HG03457 (cell line): ENCODE data around the gene TMEM233.
"Not testable (repeated sequence)": the region's sequence is repeated elsewhere in the genome, so short reads cannot be mapped to it uniquely, and the experiment has no call there.

Experiments
- ATAC-seq: cut with Tn5 transposase; IDR thresholded peaks from one replicate; pipeline ENCODE4 v1.9.1; 2021; ENCODE audit warnings: moderate number of reproducible peaks; ENCODE audit not compliant: unreplicated experiment

The TMEM233 gene

GRCh38 chr12:119603767-119604166, 10.2 kb downstream of the TMEM233 start:
- ATAC-seq: no peak

GRCh38 chr12:119609358-119609757, 15.8 kb downstream of the TMEM233 start:
- no peak for ATAC-seq

- no peak for ATAC-seq
Observed at GRCh38 chr12:119613319-119613936, 19.9 kb downstream of the TMEM233 start.

GRCh38 chr12:119614705-119615104, 21.1 kb downstream of the TMEM233 start:
- no peak for ATAC-seq

- no peak for ATAC-seq
Observed at GRCh38 chr12:119615518-119616475, 22.2 kb downstream of the TMEM233 start.

- ATAC-seq: not testable (repeated sequence)
Observed at GRCh38 chr12:119618328-119618896, 24.8 kb downstream of the TMEM233 start.

- no peak for ATAC-seq
Observed at GRCh38 chr12:119620490-119620889, 26.9 kb downstream of the TMEM233 start.

- ATAC-seq: no peak
Observed at GRCh38 chr12:119621878-119622277, 28.3 kb downstream of the TMEM233 start.

GRCh38 chr12:119624966-119625365, 31.4 kb downstream of the TMEM233 start:
- no peak for ATAC-seq

- no peak for ATAC-seq
Observed at GRCh38 chr12:119627019-119627643, 33.6 kb downstream of the TMEM233 start.

GRCh38 chr12:119627686-119628085, 34.1 kb downstream of the TMEM233 start:
- ATAC-seq: no peak

- ATAC-seq: no peak
Observed at GRCh38 chr12:119630223-119630780, 36.7 kb downstream of the TMEM233 start.

- no peak for ATAC-seq
Observed at GRCh38 chr12:119630962-119631550, 37.5 kb downstream of the TMEM233 start.

- ATAC-seq: no peak
Observed at GRCh38 chr12:119631930-119632678, 38.5 kb downstream of the TMEM233 start.

- ATAC-seq: no peak
Observed at GRCh38 chr12:119634743-119635142, 41.2 kb downstream of the TMEM233 start.

- no peak for ATAC-seq
Observed at GRCh38 chr12:119642986-119643385, 49.4 kb downstream of the TMEM233 start.

GRCh38 chr12:119644930-119645329, 51.4 kb downstream of the TMEM233 start:
- no peak for ATAC-seq

- no peak for ATAC-seq
Observed at GRCh38 chr12:119645535-119646059, 52.0 kb downstream of the TMEM233 start.

GRCh38 chr12:119649202-119649808, 55.7 kb downstream of the TMEM233 start:
- ATAC-seq: no peak
